ENCODE data around the gene ALDH1A1. TPM values are rescaled to one million over a fixed set of nuclear protein-coding genes. Genes with fewer than 3 reads are reported as not detected.

Gene ALDH1A1
- total and polyA plus RNA-seq, 2 donors from 2014 or later = 191 to 295 TPM

- Histone ChIP-seq H3K4me3 (ENCODE audit: low read length in 3 of 3) (no peak overlapping the region), H3K9me3 (ENCODE audit: control insufficient read depth in 2 of 3, insufficient read depth in 1 of 3, low read length in 3 of 3) (no peaks in the 10 kb centered on the region), H3K9ac (ENCODE audit: low read length in 3 of 3) (no peak overlapping the region), H3K36me3 (ENCODE audit: control insufficient read depth in 2 of 3, insufficient read depth in 3 of 3, low read length in 3 of 3) (no peaks in the 10 kb centered on the region), H3K4me1 (ENCODE audit: control insufficient read depth in 2 of 3, insufficient read depth in 2 of 3, low read depth in 1 of 3, low read length in 3 of 3) (no peaks in the 10 kb centered on the region), H3K27ac (ENCODE audit: low read depth in 2 of 2, low read length in 2 of 2) (no peak overlapping the region), H3K27me3 (ENCODE audit: control insufficient read depth, insufficient read depth, low read length) (no peaks in the 10 kb centered on the region)
- intact Hi-C loops (cut with DNase I) = no loop called here
- no peak for DNase-seq
- TF ChIP-seq CTCF (IDR thresholded peaks at IDR 0.05; ENCODE audit: borderline replicate concordance, extremely low read depth, insufficient read depth) = no peak
- FAIRE-seq = no peak
Observed at GRCh38 chr9:72995131-72996024, 42.5 kb upstream of the ALDH1A1 start.

GRCh38 chr9:72991772-72992171 lies 38.9 kb upstream of the ALDH1A1 start:
- Histone ChIP-seq H3K9ac (ENCODE audit: low read length in 3 of 3) (no peak overlapping the region), H3K4me1 (ENCODE audit: control insufficient read depth in 2 of 3, insufficient read depth in 2 of 3, low read depth in 1 of 3, low read length in 3 of 3) (no peaks in the 10 kb centered on the region), H3K4me3 (ENCODE audit: low read length in 3 of 3) (no peak overlapping the region), H3K27me3 (ENCODE audit: control insufficient read depth, insufficient read depth, low read length) (no peaks in the 10 kb centered on the region), H3K36me3 (ENCODE audit: control insufficient read depth in 2 of 3, insufficient read depth in 3 of 3, low read length in 3 of 3) (no peaks in the 10 kb centered on the region), H3K9me3 (ENCODE audit: control insufficient read depth in 2 of 3, insufficient read depth in 1 of 3, low read length in 3 of 3) (no peaks in the 10 kb centered on the region), H3K27ac (ENCODE audit: low read depth in 2 of 2, low read length in 2 of 2) (no peak overlapping the region)
- no peak for DNase-seq
- no peak for TF ChIP-seq CTCF (IDR thresholded peaks at IDR 0.05; ENCODE audit: borderline replicate concordance, extremely low read depth, insufficient read depth)
- intact Hi-C loops (cut with DNase I) = no loop called here
- FAIRE-seq = no peak

GRCh38 chr9:72990397-72991182 lies 37.7 kb upstream of the ALDH1A1 start:
- H3K4me3 ChIP-seq (ENCODE audit: low read length in 3 of 3) = no peak overlapping the region
- no peaks in the 10 kb centered on the region for H3K9me3 ChIP-seq (ENCODE audit: control insufficient read depth in 2 of 3, insufficient read depth in 1 of 3, low read length in 3 of 3)
- no peaks in the 10 kb centered on the region for H3K27me3 ChIP-seq (ENCODE audit: control insufficient read depth, insufficient read depth, low read length)
- TF ChIP-seq CTCF (IDR thresholded peaks at IDR 0.05; ENCODE audit: borderline replicate concordance, extremely low read depth, insufficient read depth) = no peak
- no peaks in the 10 kb centered on the region for H3K36me3 ChIP-seq (ENCODE audit: control insufficient read depth in 2 of 3, insufficient read depth in 3 of 3, low read length in 3 of 3)
- H3K9ac ChIP-seq (ENCODE audit: low read length in 3 of 3) = no peak overlapping the region
- DNase-seq = no peak
- FAIRE-seq = no peak
- H3K4me1 ChIP-seq (ENCODE audit: control insufficient read depth in 2 of 3, insufficient read depth in 2 of 3, low read depth in 1 of 3, low read length in 3 of 3) = no peaks in the 10 kb centered on the region
- intact Hi-C loops (cut with DNase I) = no loop called here
- no peak overlapping the region for H3K27ac ChIP-seq (ENCODE audit: low read depth in 2 of 2, low read length in 2 of 2)
